HG03103 (cell line): ENCODE results near the gene AKT1S1.

ENCODE experiments used
- ATAC-seq: cut with Tn5 transposase; IDR thresholded peaks from one replicate; pipeline ENCODE4 v1.9.1; 2021; ENCODE audit warnings: low read depth; ENCODE audit not compliant: unreplicated experiment

AKT1S1 gene

GRCh38 chr19:49871349-49871985 lies 5.7 kb downstream of the AKT1S1 start:
- no peak for ATAC-seq

- ATAC-seq: no peak
Measured at GRCh38 chr19:49870309-49870901, 6.8 kb downstream of the AKT1S1 start.

GRCh38 chr19:49869484-49870308 lies 7.5 kb downstream of the AKT1S1 start:
- peak; percentile 49 for ATAC-seq

GRCh38 chr19:49869009-49869483 lies 8.1 kb downstream of the AKT1S1 start:
- ATAC-seq: peak; percentile 1

GRCh38 chr19:49866933-49867782 lies 10.0 kb downstream of the AKT1S1 start, which contains the start of gene PNKP:
Gene PNKP (minus strand): TSS chr19:49867576. CDS start chr19:49867204, 372 bp downstream.
- ATAC-seq: no peak

GRCh38 chr19:49864890-49865289 lies 12.3 kb downstream of the AKT1S1 start:
- ATAC-seq: no peak

GRCh38 chr19:49863935-49864320 lies 13.2 kb downstream of the AKT1S1 start:
- ATAC-seq: no peak

- ATAC-seq: no peak
Measured at GRCh38 chr19:49863254-49863934, 13.8 kb downstream of the AKT1S1 start.

GRCh38 chr19:49862391-49863253 lies 14.5 kb downstream of the AKT1S1 start:
- no peak for ATAC-seq

- ATAC-seq: no peak
Measured at GRCh38 chr19:49861541-49862378, 15.4 kb downstream of the AKT1S1 start.

- no peak for ATAC-seq
Measured at GRCh38 chr19:49861107-49861506, 16.0 kb downstream of the AKT1S1 start.

- no peak for ATAC-seq
Measured at GRCh38 chr19:49860336-49861102, 16.6 kb downstream of the AKT1S1 start.

GRCh38 chr19:49859682-49860335 lies 17.3 kb downstream of the AKT1S1 start:
- no peak for ATAC-seq

- no peak for ATAC-seq
Measured at GRCh38 chr19:49858088-49858985, 18.8 kb downstream of the AKT1S1 start.

GRCh38 chr19:49857838-49858087 lies 19.4 kb downstream of the AKT1S1 start:
- no peak for ATAC-seq
